SU-DHL-6 (cell line): Measurements from ENCODE around the gene RIMBP2.

Source experiments
- H2AFZ ChIP-seq: fragments of 200-600 bp; sonication (generic); 2 replicates; pipeline ENCODE4 v1.6.1; 2014; ENCODE audit warnings: low read depth, mild to moderate bottlenecking, moderate library complexity, mixed read lengths, antibody characterized with exemption, low read length; ENCODE audit not compliant: severe bottlenecking
- H3F3A ChIP-seq: fragments of 200-600 bp; shearing (Covaris generic); 2 replicates; pipeline ENCODE4 v1.6.0; 2016; ENCODE audit warnings: antibody characterized with exemption, mild to moderate bottlenecking; ENCODE audit not compliant: insufficient read depth
- H3K27ac ChIP-seq: fragments of 200-600 bp; sonication (generic); 2 replicates; pipeline ENCODE4 v1.5.1; 2016; ENCODE audit warnings: low read depth, mild to moderate bottlenecking, low read length, moderate library complexity, mixed read lengths
- H3K27me3 ChIP-seq: fragments of 200-600 bp; sonication (generic), shearing (Covaris generic); 2 replicates; pipeline ENCODE4 v1.6.0; 2014; ENCODE audit warnings: mild to moderate bottlenecking, low read length
- H3K36me3 ChIP-seq: fragments of 200-600 bp; sonication (generic); 2 replicates; pipeline ENCODE4 v1.6.1; 2014; ENCODE audit warnings: mild to moderate bottlenecking, low read length, mixed read lengths
- H3K4me2 ChIP-seq: fragments of 300-600, 200-600 bp; shearing (Covaris generic), sonication (generic); 2 replicates; pipeline ENCODE4 v1.6.0; 2014; ENCODE audit warnings: low read length, low read depth, mild to moderate bottlenecking; ENCODE audit not compliant: poor library complexity, severe bottlenecking
- H3K4me3 ChIP-seq: fragments of 200-600 bp; sonication (generic); 2 replicates; pipeline ENCODE4 v1.5.1; 2014; ENCODE audit warnings: antibody characterized with exemption, low read length, mild to moderate bottlenecking, mixed read lengths; ENCODE audit not compliant: insufficient read depth, poor library complexity, severe bottlenecking
- H3K79me2 ChIP-seq: fragments of 200-600 bp; sonication (generic); 2 replicates; pipeline ENCODE4 v1.6.1; 2014; ENCODE audit warnings: mild to moderate bottlenecking, low read length, moderate library complexity; ENCODE audit not compliant: insufficient read depth
- H3K9ac ChIP-seq: fragments of 200-600 bp; sonication (generic); 2 replicates; pipeline ENCODE4 v1.7.0; 2014; ENCODE audit warnings: mild to moderate bottlenecking, low read length
- H3K9me2 ChIP-seq: fragments of 200-600 bp; sonication (generic); replicated peaks from 2 replicates; pipeline ENCODE4 v1.6.1; 2014; ENCODE audit warnings: low read length; ENCODE audit not compliant: insufficient read depth
- H3K9me3 ChIP-seq: fragments of 200-600 bp; sonication (generic); 2 replicates; pipeline ENCODE4 v1.6.1; 2014; ENCODE audit warnings: low read length, mixed read lengths; ENCODE audit not compliant: insufficient read depth
- H4K20me1 ChIP-seq: fragments of 200-600 bp; sonication (generic); 2 replicates; pipeline ENCODE4 v1.6.1; 2014; ENCODE audit warnings: low read depth, mild to moderate bottlenecking, antibody characterized with exemption, low read length, moderate library complexity, mixed read lengths
- EZH2phosphoT487 ChIP-seq: fragments of 200-600 bp; sonication (generic), shearing (Covaris generic); conservative IDR thresholded peaks from 2 replicates; pipeline ENCODE4 v1.6.1; 2018; ENCODE audit warnings: mild to moderate bottlenecking, antibody characterized with exemption, low read length, moderate library complexity, mixed read lengths
- TF ChIP-seq, protein P1 (sequence below): fragments of 200-600 bp; sonication (generic); IDR thresholded peaks from one replicate; pipeline ENCODE4 v1.5.1; 2017; ENCODE audit warnings: antibody characterized with exemption, mild to moderate bottlenecking, low read length, moderate library complexity; ENCODE audit not compliant: insufficient read depth, poor library complexity, severe bottlenecking

RIMBP2 gene

DNA sequence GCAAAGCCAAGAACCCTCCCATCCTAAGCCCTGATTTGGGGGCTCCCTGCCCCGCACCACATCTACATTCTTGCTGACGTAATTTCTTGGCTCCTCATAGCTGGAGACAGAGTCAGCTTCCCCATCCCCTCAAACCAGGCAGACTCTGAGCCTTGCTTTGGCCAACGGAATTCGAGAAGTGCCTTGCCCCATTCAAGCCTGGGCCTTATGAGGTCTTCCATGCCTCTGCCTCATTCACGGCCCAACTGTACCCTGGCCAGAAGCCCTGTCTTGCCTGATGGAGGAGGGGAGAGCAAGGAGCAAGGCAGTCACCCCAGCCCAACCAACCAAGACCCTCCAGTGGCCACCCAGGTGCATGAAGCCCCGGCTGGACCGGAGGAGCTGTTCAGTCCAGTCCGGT is 214.3 kb downstream of the RIMBP2 start:
- Histone ChIP-seq H4K20me1 (no peaks in the 10 kb centered on the region), H3K9me3 (no peaks in the 10 kb centered on the region; the same call in 1 of the 2 replicates), H3K36me3 (no peaks in the 10 kb centered on the region), H3K4me3 (no peak overlapping the region), H3K27me3 (no peaks in the 10 kb centered on the region), H3F3A (no peaks in the 10 kb centered on the region), H3K9ac (no peak overlapping the region), H2AFZ (no peak overlapping the region), H3K4me2 (no peak overlapping the region), H3K9me2 (no peaks in the 10 kb centered on the region), H3K79me2 (no peaks in the 10 kb centered on the region), H3K27ac (no peak overlapping the region)
- TF ChIP-seq, protein P1, sequence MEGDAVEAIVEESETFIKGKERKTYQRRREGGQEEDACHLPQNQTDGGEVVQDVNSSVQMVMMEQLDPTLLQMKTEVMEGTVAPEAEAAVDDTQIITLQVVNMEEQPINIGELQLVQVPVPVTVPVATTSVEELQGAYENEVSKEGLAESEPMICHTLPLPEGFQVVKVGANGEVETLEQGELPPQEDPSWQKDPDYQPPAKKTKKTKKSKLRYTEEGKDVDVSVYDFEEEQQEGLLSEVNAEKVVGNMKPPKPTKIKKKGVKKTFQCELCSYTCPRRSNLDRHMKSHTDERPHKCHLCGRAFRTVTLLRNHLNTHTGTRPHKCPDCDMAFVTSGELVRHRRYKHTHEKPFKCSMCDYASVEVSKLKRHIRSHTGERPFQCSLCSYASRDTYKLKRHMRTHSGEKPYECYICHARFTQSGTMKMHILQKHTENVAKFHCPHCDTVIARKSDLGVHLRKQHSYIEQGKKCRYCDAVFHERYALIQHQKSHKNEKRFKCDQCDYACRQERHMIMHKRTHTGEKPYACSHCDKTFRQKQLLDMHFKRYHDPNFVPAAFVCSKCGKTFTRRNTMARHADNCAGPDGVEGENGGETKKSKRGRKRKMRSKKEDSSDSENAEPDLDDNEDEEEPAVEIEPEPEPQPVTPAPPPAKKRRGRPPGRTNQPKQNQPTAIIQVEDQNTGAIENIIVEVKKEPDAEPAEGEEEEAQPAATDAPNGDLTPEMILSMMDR: no peak
- no peak for TF ChIP-seq EZH2phosphoT487

DNA sequence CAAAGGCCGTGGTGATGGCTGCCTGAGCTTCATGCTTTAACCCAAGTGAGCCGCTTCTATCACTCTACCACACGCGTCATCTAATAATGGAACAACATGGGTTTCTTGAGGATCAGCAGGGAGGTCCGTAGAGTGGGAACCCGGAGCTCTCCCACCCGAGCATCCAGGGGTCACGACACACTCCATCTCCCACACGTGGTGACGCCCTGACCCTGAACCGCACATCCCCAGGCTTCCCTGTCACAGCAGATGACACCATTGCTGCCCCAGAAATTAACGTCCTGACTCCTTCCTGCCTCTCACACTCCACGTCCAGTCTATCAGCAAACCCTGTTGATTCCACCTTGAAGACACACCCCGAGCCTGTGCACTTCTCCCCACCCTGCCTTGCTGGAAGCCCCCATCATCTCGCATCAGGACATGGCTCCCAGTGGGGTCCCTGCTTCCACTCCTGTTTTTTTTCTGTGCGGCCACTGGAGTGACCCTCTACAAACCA is 215.2 kb downstream of the RIMBP2 start:
- Histone ChIP-seq H3K9ac (no peak overlapping the region), H3F3A (no peaks in the 10 kb centered on the region), H3K4me3 (no peak overlapping the region), H3K36me3 (no peaks in the 10 kb centered on the region), H2AFZ (no peak overlapping the region), H3K27ac (no peak overlapping the region), H3K27me3 (no peaks in the 10 kb centered on the region), H4K20me1 (no peaks in the 10 kb centered on the region), H3K4me2 (no peak overlapping the region), H3K9me2 (no peaks in the 10 kb centered on the region), H3K9me3 (no peaks in the 10 kb centered on the region), H3K79me2 (no peaks in the 10 kb centered on the region)
- TF ChIP-seq, protein P1: no peak
- TF ChIP-seq EZH2phosphoT487: no peak

DNA sequence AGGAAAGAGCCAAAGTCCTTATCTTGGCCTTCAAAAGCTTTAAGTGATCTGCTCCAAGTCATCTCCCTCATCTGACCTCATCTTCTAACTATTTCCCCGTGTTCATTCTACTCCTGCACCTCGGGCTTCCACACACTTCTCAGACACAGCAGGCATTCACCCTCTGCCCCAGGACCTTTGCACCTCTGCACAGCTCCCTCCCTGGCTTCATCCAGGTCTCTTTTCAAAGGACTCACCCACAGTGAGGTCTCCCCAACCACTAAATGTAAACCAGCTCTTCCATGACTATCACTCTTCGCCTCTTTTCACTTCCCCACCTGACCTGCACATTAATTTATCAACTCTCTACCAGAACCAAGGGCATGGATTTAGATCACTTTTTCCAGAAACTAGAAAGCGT is 216.6 kb downstream of the RIMBP2 start:
- Histone ChIP-seq H3K27me3 (no peaks in the 10 kb centered on the region), H3K79me2 (no peaks in the 10 kb centered on the region), H3K27ac (no peak overlapping the region), H3K9ac (no peak overlapping the region), H4K20me1 (no peaks in the 10 kb centered on the region), H3K36me3 (no peaks in the 10 kb centered on the region), H3K9me3 (no peaks in the 10 kb centered on the region), H3F3A (no peaks in the 10 kb centered on the region), H3K4me2 (no peak overlapping the region), H3K9me2 (no peaks in the 10 kb centered on the region), H3K4me3 (no peak overlapping the region), H2AFZ (no peak overlapping the region)
- TF ChIP-seq, protein P1: no peak
- TF ChIP-seq EZH2phosphoT487: no peak
